ENCODE results near the gene GLYR1.

Gene GLYR1

DNA sequence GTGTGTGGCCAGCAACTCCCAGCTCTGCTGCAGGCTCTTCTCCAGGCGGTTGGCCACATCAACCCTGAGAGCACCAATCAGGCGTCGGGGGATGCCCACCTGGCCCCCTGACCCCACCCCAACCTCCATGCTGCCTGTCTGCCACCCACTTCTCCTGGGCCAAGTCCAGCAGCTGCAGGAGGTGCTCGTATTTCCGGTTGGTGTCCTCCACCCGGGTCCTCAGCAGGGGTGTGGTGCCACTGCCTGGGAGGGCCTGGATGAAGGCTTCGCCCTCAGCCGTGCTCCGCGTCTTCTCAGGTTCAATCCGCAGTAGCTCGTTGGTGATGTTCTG, 44.8 kb upstream of the GLYR1 start:
- TF ChIP-seq, protein P1, sequence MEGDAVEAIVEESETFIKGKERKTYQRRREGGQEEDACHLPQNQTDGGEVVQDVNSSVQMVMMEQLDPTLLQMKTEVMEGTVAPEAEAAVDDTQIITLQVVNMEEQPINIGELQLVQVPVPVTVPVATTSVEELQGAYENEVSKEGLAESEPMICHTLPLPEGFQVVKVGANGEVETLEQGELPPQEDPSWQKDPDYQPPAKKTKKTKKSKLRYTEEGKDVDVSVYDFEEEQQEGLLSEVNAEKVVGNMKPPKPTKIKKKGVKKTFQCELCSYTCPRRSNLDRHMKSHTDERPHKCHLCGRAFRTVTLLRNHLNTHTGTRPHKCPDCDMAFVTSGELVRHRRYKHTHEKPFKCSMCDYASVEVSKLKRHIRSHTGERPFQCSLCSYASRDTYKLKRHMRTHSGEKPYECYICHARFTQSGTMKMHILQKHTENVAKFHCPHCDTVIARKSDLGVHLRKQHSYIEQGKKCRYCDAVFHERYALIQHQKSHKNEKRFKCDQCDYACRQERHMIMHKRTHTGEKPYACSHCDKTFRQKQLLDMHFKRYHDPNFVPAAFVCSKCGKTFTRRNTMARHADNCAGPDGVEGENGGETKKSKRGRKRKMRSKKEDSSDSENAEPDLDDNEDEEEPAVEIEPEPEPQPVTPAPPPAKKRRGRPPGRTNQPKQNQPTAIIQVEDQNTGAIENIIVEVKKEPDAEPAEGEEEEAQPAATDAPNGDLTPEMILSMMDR (IDR thresholded peaks at IDR 0.05; ENCODE audit: low read length) = no peak
- TF ChIP-seq EZH2 (optimal IDR thresholded peaks at IDR 0.05; ENCODE audit: low read depth, low read length) = no peak
- no peak for TF ChIP-seq EZH2phosphoT487 (IDR thresholded peaks at IDR 0.05; ENCODE audit: low read length)
- Histone ChIP-seq H3K4me3 (ENCODE audit: low read length) (no peak overlapping the region), H4K20me1 (ENCODE audit: insufficient read depth, low read length) (no peaks in the 10 kb centered on the region), H3K27ac (ENCODE audit: low read length) (no peak overlapping the region), H3K9me2 (replicated peaks; ENCODE audit: insufficient read depth, low read length) (no peaks in the 10 kb centered on the region), H3K27me3 (replicated peaks; ENCODE audit: insufficient read depth, low read length) (no peaks in the 10 kb centered on the region), H3K36me3 (replicated peaks; ENCODE audit: insufficient read depth, low read length) (no peaks in the 10 kb centered on the region), H3K4me2 (ENCODE audit: low read depth, low read length) (no peak overlapping the region), H2AFZ (ENCODE audit: low read length) (no peak overlapping the region), H3K9ac (ENCODE audit: low read length) (no peak overlapping the region), H3K4me1 (ENCODE audit: low read length) (no peaks in the 10 kb centered on the region), H3K9me3 (replicated peaks; ENCODE audit: insufficient read depth, low read length) (no peaks in the 10 kb centered on the region), H3F3A (ENCODE audit: insufficient read depth, low read length) (no peaks in the 10 kb centered on the region), H3K79me2 (ENCODE audit: low read length) (no peaks in the 10 kb centered on the region)
- no peak for DNase-seq

- no peak overlapping the region for H3K4me2 ChIP-seq (ENCODE audit: low read depth, low read length)
- H3K9me3 ChIP-seq (replicated peaks; ENCODE audit: insufficient read depth, low read length) = no peaks in the 10 kb centered on the region
- H3K9me2 ChIP-seq (replicated peaks; ENCODE audit: insufficient read depth, low read length) = no peaks in the 10 kb centered on the region
- TF ChIP-seq EZH2phosphoT487 (IDR thresholded peaks at IDR 0.05; ENCODE audit: low read length) (no peak), EZH2 (optimal IDR thresholded peaks at IDR 0.05; ENCODE audit: low read depth, low read length) (no peak)
- TF ChIP-seq, protein P1 (IDR thresholded peaks at IDR 0.05; ENCODE audit: low read length) = no peak
- DNase-seq = no peak
- H3K4me1 ChIP-seq (ENCODE audit: low read length) = no peaks in the 10 kb centered on the region
- no peaks in the 10 kb centered on the region for H3F3A ChIP-seq (ENCODE audit: insufficient read depth, low read length)
- H3K79me2 ChIP-seq (ENCODE audit: low read length) = no peaks in the 10 kb centered on the region
- H4K20me1 ChIP-seq (ENCODE audit: insufficient read depth, low read length) = no peaks in the 10 kb centered on the region
- H3K27me3 ChIP-seq (replicated peaks; ENCODE audit: insufficient read depth, low read length) = no peaks in the 10 kb centered on the region
- H2AFZ ChIP-seq (ENCODE audit: low read length) = no peak overlapping the region
- H3K4me3 ChIP-seq (ENCODE audit: low read length) = no peak overlapping the region
- H3K36me3 ChIP-seq (replicated peaks; ENCODE audit: insufficient read depth, low read length) = no peaks in the 10 kb centered on the region
- no peak overlapping the region for H3K9ac ChIP-seq (ENCODE audit: low read length)
- no peak overlapping the region for H3K27ac ChIP-seq (ENCODE audit: low read length)
Measured at GRCh38 chr16:4891097-4891885, 44.2 kb upstream of the GLYR1 start.

- no peaks in the 10 kb centered on the region for H3K9me2 ChIP-seq (replicated peaks; ENCODE audit: insufficient read depth, low read length)
- no peak overlapping the region for H3K27ac ChIP-seq (ENCODE audit: low read length)
- no peak overlapping the region for H3K4me2 ChIP-seq (ENCODE audit: low read depth, low read length)
- H3K79me2 ChIP-seq (ENCODE audit: low read length) = no peaks in the 10 kb centered on the region
- H3K4me3 ChIP-seq (ENCODE audit: low read length) = no peak overlapping the region
- no peaks in the 10 kb centered on the region for H3K4me1 ChIP-seq (ENCODE audit: low read length)
- H3K9ac ChIP-seq (ENCODE audit: low read length) = no peak overlapping the region
- no peaks in the 10 kb centered on the region for H3K9me3 ChIP-seq (replicated peaks; ENCODE audit: insufficient read depth, low read length)
- no peak for DNase-seq
- H2AFZ ChIP-seq (ENCODE audit: low read length) = no peak overlapping the region
- no peaks in the 10 kb centered on the region for H3K36me3 ChIP-seq (replicated peaks; ENCODE audit: insufficient read depth, low read length)
- H3F3A ChIP-seq (ENCODE audit: insufficient read depth, low read length) = no peaks in the 10 kb centered on the region
- TF ChIP-seq EZH2phosphoT487 (IDR thresholded peaks at IDR 0.05; ENCODE audit: low read length) = no peak
- no peak for TF ChIP-seq EZH2 (optimal IDR thresholded peaks at IDR 0.05; ENCODE audit: low read depth, low read length)
- TF ChIP-seq, protein P1 (IDR thresholded peaks at IDR 0.05; ENCODE audit: low read length) = no peak
- no peaks in the 10 kb centered on the region for H4K20me1 ChIP-seq (ENCODE audit: insufficient read depth, low read length)
- H3K27me3 ChIP-seq (replicated peaks; ENCODE audit: insufficient read depth, low read length) = no peaks in the 10 kb centered on the region
Measured at GRCh38 chr16:4890686-4891085, 43.6 kb upstream of the GLYR1 start.

Measured in MM.1S (cell line).